NCI-H128 (cell line): Measurements from ENCODE around the gene ESPNL.

ENCODE experiments used
- DNase-seq: peaks from one replicate; lab custom pipeline; 2025; ENCODE audit not compliant: unreplicated experiment; lab: John Stamatoyannopoulos, UW

The ESPNL gene

GRCh38 chr2:238127165-238128060 is 27.3 kb downstream of the ESPNL start:
- DNase-seq = no peak

GRCh38 chr2:238128061-238128440 is 27.9 kb downstream of the ESPNL start:
- no peak for DNase-seq

- no peak for DNase-seq
Measured at GRCh38 chr2:238128534-238129001, 28.4 kb downstream of the ESPNL start.

GRCh38 chr2:238129166-238130010 is 29.2 kb downstream of the ESPNL start:
- no peak for DNase-seq

- DNase-seq = no peak
Measured at GRCh38 chr2:238130111-238130695, 30.1 kb downstream of the ESPNL start.

GRCh38 chr2:238130696-238131628 is 30.8 kb downstream of the ESPNL start:
- no peak for DNase-seq

- DNase-seq = no peak
Measured at GRCh38 chr2:238131761-238132462, 31.8 kb downstream of the ESPNL start.

- no peak for DNase-seq
Measured at GRCh38 chr2:238132463-238133450, 32.6 kb downstream of the ESPNL start.

GRCh38 chr2:238133499-238134392 is 33.6 kb downstream of the ESPNL start:
- no peak for DNase-seq

- no peak for DNase-seq
Measured at GRCh38 chr2:238134393-238134785, 34.2 kb downstream of the ESPNL start.

- no peak for DNase-seq
Measured at GRCh38 chr2:238135601-238136150, 35.5 kb downstream of the ESPNL start.

GRCh38 chr2:238136820-238137537 is 36.8 kb downstream of the ESPNL start:
- DNase-seq = no peak

- DNase-seq = no peak
Measured at GRCh38 chr2:238137885-238138284, 37.7 kb downstream of the ESPNL start.

- DNase-seq = no peak
Measured at GRCh38 chr2:238138331-238139195, 38.4 kb downstream of the ESPNL start, which contains the start of gene KLHL30. KLHL30 (plus strand) TSS chr2:238138668; CDS start chr2:238140755, 2,087 bp downstream.

- DNase-seq = no peak
Measured at GRCh38 chr2:238139196-238140039, 39.3 kb downstream of the ESPNL start.
